Fibroblast of lung (primary cell): ENCODE results near the gene CRB1.

ENCODE experiments used
- EZH2 ChIP-seq: IDR thresholded peaks from 2 replicates; pipeline ENCODE4 v1.5.1; 2012; ENCODE audit warnings: low read length, control low read depth, mild to moderate bottlenecking; ENCODE audit errors: missing control alignments
- TF ChIP-seq, protein P1 (sequence below), 2 donors: IDR thresholded peaks in 1 of 2; conservative IDR thresholded peaks in 1 of 2; 1 replicate in 1 of 2; 2 replicates in 1 of 2; pipeline ENCODE4 v1.5.1; 2011 to 2012; ENCODE audit warnings: low read length in 2 of 2, control low read depth in 1 of 2, inconsistent platforms in 1 of 2, low read depth in 1 of 2, mild to moderate bottlenecking in 1 of 2

- TF ChIP-seq, protein P1, sequence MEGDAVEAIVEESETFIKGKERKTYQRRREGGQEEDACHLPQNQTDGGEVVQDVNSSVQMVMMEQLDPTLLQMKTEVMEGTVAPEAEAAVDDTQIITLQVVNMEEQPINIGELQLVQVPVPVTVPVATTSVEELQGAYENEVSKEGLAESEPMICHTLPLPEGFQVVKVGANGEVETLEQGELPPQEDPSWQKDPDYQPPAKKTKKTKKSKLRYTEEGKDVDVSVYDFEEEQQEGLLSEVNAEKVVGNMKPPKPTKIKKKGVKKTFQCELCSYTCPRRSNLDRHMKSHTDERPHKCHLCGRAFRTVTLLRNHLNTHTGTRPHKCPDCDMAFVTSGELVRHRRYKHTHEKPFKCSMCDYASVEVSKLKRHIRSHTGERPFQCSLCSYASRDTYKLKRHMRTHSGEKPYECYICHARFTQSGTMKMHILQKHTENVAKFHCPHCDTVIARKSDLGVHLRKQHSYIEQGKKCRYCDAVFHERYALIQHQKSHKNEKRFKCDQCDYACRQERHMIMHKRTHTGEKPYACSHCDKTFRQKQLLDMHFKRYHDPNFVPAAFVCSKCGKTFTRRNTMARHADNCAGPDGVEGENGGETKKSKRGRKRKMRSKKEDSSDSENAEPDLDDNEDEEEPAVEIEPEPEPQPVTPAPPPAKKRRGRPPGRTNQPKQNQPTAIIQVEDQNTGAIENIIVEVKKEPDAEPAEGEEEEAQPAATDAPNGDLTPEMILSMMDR (conservative IDR thresholded peaks at IDR 0.05 in 1 of 2, IDR thresholded peaks at IDR 0.05 in 1 of 2; ENCODE audit: low read depth in 1 of 2, low read length in 2 of 2), result no peak
- no peak for TF ChIP-seq EZH2
Measured at GRCh38 chr1:197331565-197331964, 63.5 kb downstream of the CRB1 start.
